HAP-1 (cell line): ENCODE results near the gene CALB2.

Source experiments
- DNase-seq, 2 experiments: peaks; one replicate each; pipeline ENCODE4 v3.0.0-alpha.2; 2016 to 2020; ENCODE audit warnings: low spot score in 2 of 2
- H3K27me3 ChIP-seq: fragments of 250-450 bp; sonication (Bioruptor Pico); 2 replicates; pipeline ENCODE4 v1.5.1; 2020; ENCODE audit warnings: low read depth, mild to moderate bottlenecking, moderate library complexity
- H3K36me3 ChIP-seq: fragments of 250-450 bp; sonication (Bioruptor Pico); replicated peaks from 2 replicates; pipeline ENCODE4 v1.5.1; 2020; ENCODE audit warnings: mild to moderate bottlenecking
- H3K4me1 ChIP-seq: fragments of 250-450 bp; sonication (Bioruptor Pico); 2 replicates; pipeline ENCODE4 v1.5.1; 2020; ENCODE audit warnings: mild to moderate bottlenecking
- H3K4me3 ChIP-seq: fragments of 250-450 bp; sonication (Bioruptor Pico); 2 replicates; pipeline ENCODE4 v1.5.1; 2020; ENCODE audit warnings: mild to moderate bottlenecking, moderate library complexity
- H3K9me3 ChIP-seq: fragments of 250-450 bp; sonication (Bioruptor Pico); 2 replicates; pipeline ENCODE4 v1.5.1; 2020; ENCODE audit warnings: mild to moderate bottlenecking, moderate library complexity
- in situ Hi-C: fragments of 300-500 bp; cut with MboI; formaldehyde crosslinking; loops from 3 replicates; pipeline ENCODE4 v1.14.3; 2020; ENCODE audit warnings: low sequenced_read_pairs, inconsistent platforms, mixed read lengths

CALB2 gene

GRCh38 chr16:71410146-71410545 is 51.6 kb downstream of the CALB2 start:
- Histone ChIP-seq H3K4me3 (no peak overlapping the region), H3K36me3 (no peaks in the 10 kb centered on the region), H3K9me3 (no peaks in the 10 kb centered on the region), H3K4me1 (no peaks in the 10 kb centered on the region), H3K27me3 (peaks cover 41% of the 10 kb centered on the region)
- in situ Hi-C loops, result loop anchor here (5.0 to 25.0 kb wide), 2 partner anchors 87 to 202 kb away; no protein-coding TSS in a partner anchor
- DNase-seq, result no peak

- Histone ChIP-seq H3K4me3 (no peak overlapping the region), H3K36me3 (no peaks in the 10 kb centered on the region), H3K27me3 (peaks cover 38% of the 10 kb centered on the region), H3K4me1 (no peaks in the 10 kb centered on the region), H3K9me3 (no peaks in the 10 kb centered on the region)
- in situ Hi-C loops, result loop anchor here (5.0 to 25.0 kb wide), 2 partner anchors 85 to 200 kb away; no protein-coding TSS in a partner anchor
- DNase-seq, result peak; percentile 63 to 85
These were observed 54.0 kb downstream of the CALB2 start for GRCh38 chr16:71412270-71413160.

GRCh38 chr16:71413341-71413740 is 54.8 kb downstream of the CALB2 start:
- H3K27me3 ChIP-seq, result peaks cover 33% of the 10 kb centered on the region
- H3K4me1 ChIP-seq, result no peaks in the 10 kb centered on the region
- no peak overlapping the region for H3K4me3 ChIP-seq
- H3K9me3 ChIP-seq, result no peaks in the 10 kb centered on the region
- in situ Hi-C loops, result loop anchor here (5.0 to 25.0 kb wide), 2 partner anchors 84 to 199 kb away; no protein-coding TSS in a partner anchor
- no peak for DNase-seq
- H3K36me3 ChIP-seq, result no peaks in the 10 kb centered on the region

GRCh38 chr16:71414038-71414437 is 55.5 kb downstream of the CALB2 start:
- Histone ChIP-seq H3K4me3 (no peak overlapping the region), H3K36me3 (no peaks in the 10 kb centered on the region), H3K4me1 (no peaks in the 10 kb centered on the region), H3K27me3 (peaks cover 29% of the 10 kb centered on the region), H3K9me3 (no peaks in the 10 kb centered on the region)
- no peak for DNase-seq
- in situ Hi-C loops, result loop anchor here (5.0 to 25.0 kb wide), 2 partner anchors 83 to 198 kb away; no protein-coding TSS in a partner anchor

- Histone ChIP-seq H3K36me3 (no peaks in the 10 kb centered on the region), H3K4me3 (no peak overlapping the region), H3K9me3 (no peaks in the 10 kb centered on the region), H3K4me1 (no peaks in the 10 kb centered on the region), H3K27me3 (peaks cover 15% of the 10 kb centered on the region)
- peak in 1 of 2 experiments; percentile 47 for DNase-seq
- in situ Hi-C loops, result loop anchor here (25.0 kb wide), 1 partner anchor 190 kb away; no protein-coding TSS in a partner anchor
These were observed 63.4 kb downstream of the CALB2 start for GRCh38 chr16:71421911-71422310.

- Histone ChIP-seq H3K27me3 (peaks cover 15% of the 10 kb centered on the region), H3K4me1 (no peaks in the 10 kb centered on the region), H3K9me3 (no peaks in the 10 kb centered on the region), H3K36me3 (no peaks in the 10 kb centered on the region), H3K4me3 (no peak overlapping the region)
- in situ Hi-C loops, result loop anchor here (25.0 kb wide), 1 partner anchor 189 kb away; no protein-coding TSS in a partner anchor
- DNase-seq, result no peak
These were observed 64.5 kb downstream of the CALB2 start for GRCh38 chr16:71423016-71423415.

GRCh38 chr16:71423865-71424264 is 65.3 kb downstream of the CALB2 start:
- no peak overlapping the region for H3K4me3 ChIP-seq
- H3K9me3 ChIP-seq, result no peaks in the 10 kb centered on the region
- H3K27me3 ChIP-seq, result peaks cover 13% of the 10 kb centered on the region
- H3K4me1 ChIP-seq, result no peaks in the 10 kb centered on the region
- in situ Hi-C loops, result loop anchor here (25.0 kb wide), 1 partner anchor 188 kb away; no protein-coding TSS in a partner anchor
- no peak for DNase-seq
- no peaks in the 10 kb centered on the region for H3K36me3 ChIP-seq

GRCh38 chr16:71424626-71425025 is 66.1 kb downstream of the CALB2 start:
- in situ Hi-C loops, result loop anchor here (25.0 kb wide), 1 partner anchor 188 kb away; no protein-coding TSS in a partner anchor
- H3K36me3 ChIP-seq, result no peaks in the 10 kb centered on the region
- DNase-seq, result no peak
- no peaks in the 10 kb centered on the region for H3K9me3 ChIP-seq
- H3K4me1 ChIP-seq, result no peaks in the 10 kb centered on the region
- H3K27me3 ChIP-seq, result peaks cover 12% of the 10 kb centered on the region
- H3K4me3 ChIP-seq, result no peak overlapping the region

- Histone ChIP-seq H3K4me3 (peak overlapping the region; percentile 36), H3K36me3 (no peaks in the 10 kb centered on the region), H3K9me3 (no peaks in the 10 kb centered on the region), H3K27me3 (peaks cover 12% of the 10 kb centered on the region), H3K4me1 (no peaks in the 10 kb centered on the region)
- no peak for DNase-seq
- in situ Hi-C loops, result no loop called here
These were observed 67.2 kb downstream of the CALB2 start for GRCh38 chr16:71425746-71426068.

GRCh38 chr16:71426069-71426879 is 67.8 kb downstream of the CALB2 start:
- peak; percentile 72 for DNase-seq

GRCh38 chr16:71426880-71427615 is 68.5 kb downstream of the CALB2 start:
- Histone ChIP-seq H3K4me3 (no peak overlapping the region), H3K27me3 (peaks cover 8% of the 10 kb centered on the region), H3K9me3 (no peaks in the 10 kb centered on the region), H3K36me3 (no peaks in the 10 kb centered on the region), H3K4me1 (no peaks in the 10 kb centered on the region)
- DNase-seq, result no peak
- in situ Hi-C loops, result no loop called here

More at GRCh38 chr16:71426069-71426879, 67.8 kb downstream of the CALB2 start:
- in situ Hi-C loops, result no loop called here
- H3K27me3 ChIP-seq, result peaks cover 9% of the 10 kb centered on the region
- H3K36me3 ChIP-seq, result no peaks in the 10 kb centered on the region
- H3K4me1 ChIP-seq, result no peaks in the 10 kb centered on the region
- H3K4me3 ChIP-seq, result peak overlapping the region; percentile 36
- H3K9me3 ChIP-seq, result no peaks in the 10 kb centered on the region

- Histone ChIP-seq H3K27me3 (peaks cover 8% of the 10 kb centered on the region), H3K36me3 (no peaks in the 10 kb centered on the region), H3K9me3 (no peaks in the 10 kb centered on the region), H3K4me1 (no peaks in the 10 kb centered on the region), H3K4me3 (no peak overlapping the region)
- no peak for DNase-seq
- in situ Hi-C loops, result no loop called here
These were observed 69.9 kb downstream of the CALB2 start for GRCh38 chr16:71428385-71428784.

GRCh38 chr16:71428883-71429282 is 70.4 kb downstream of the CALB2 start:
- DNase-seq, result no peak
- peaks cover 7% of the 10 kb centered on the region for H3K27me3 ChIP-seq
- H3K4me1 ChIP-seq, result no peaks in the 10 kb centered on the region
- in situ Hi-C loops, result no loop called here
- no peaks in the 10 kb centered on the region for H3K9me3 ChIP-seq
- H3K36me3 ChIP-seq, result no peaks in the 10 kb centered on the region
- H3K4me3 ChIP-seq, result no peak overlapping the region
